Hepatocyte (in vitro differentiated cells): Measurements from ENCODE around the gene CUL1.

Experiments used
- EZH2 ChIP-seq: fragments of 200-600 bp; sonication (generic); IDR thresholded peaks from 2 replicates; pipeline ENCODE4 v1.6.1; 2016; ENCODE audit warnings: antibody characterized with exemption, mild to moderate bottlenecking, borderline replicate concordance
- EZH2phosphoT487 ChIP-seq: fragments of 200-600 bp; sonication (generic); IDR thresholded peaks from one replicate; pipeline ENCODE4 v1.6.1; 2018; ENCODE audit warnings: antibody characterized with exemption, mild to moderate bottlenecking, low read depth, moderate library complexity; ENCODE audit not compliant: unreplicated experiment, severe bottlenecking
- TF ChIP-seq, protein P1 (sequence below): fragments of 200-600 bp; sonication (generic); IDR thresholded peaks from 2 replicates; pipeline ENCODE4 v1.5.1; 2016; ENCODE audit warnings: antibody characterized with exemption, mild to moderate bottlenecking; ENCODE audit not compliant: poor library complexity

GRCh38 chr7:148809856-148810255 lies 111.2 kb downstream of the CUL1 start:
- TF ChIP-seq, protein P1, sequence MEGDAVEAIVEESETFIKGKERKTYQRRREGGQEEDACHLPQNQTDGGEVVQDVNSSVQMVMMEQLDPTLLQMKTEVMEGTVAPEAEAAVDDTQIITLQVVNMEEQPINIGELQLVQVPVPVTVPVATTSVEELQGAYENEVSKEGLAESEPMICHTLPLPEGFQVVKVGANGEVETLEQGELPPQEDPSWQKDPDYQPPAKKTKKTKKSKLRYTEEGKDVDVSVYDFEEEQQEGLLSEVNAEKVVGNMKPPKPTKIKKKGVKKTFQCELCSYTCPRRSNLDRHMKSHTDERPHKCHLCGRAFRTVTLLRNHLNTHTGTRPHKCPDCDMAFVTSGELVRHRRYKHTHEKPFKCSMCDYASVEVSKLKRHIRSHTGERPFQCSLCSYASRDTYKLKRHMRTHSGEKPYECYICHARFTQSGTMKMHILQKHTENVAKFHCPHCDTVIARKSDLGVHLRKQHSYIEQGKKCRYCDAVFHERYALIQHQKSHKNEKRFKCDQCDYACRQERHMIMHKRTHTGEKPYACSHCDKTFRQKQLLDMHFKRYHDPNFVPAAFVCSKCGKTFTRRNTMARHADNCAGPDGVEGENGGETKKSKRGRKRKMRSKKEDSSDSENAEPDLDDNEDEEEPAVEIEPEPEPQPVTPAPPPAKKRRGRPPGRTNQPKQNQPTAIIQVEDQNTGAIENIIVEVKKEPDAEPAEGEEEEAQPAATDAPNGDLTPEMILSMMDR: no peak
- TF ChIP-seq EZH2phosphoT487: no peak
- TF ChIP-seq EZH2: no peak
